HFF-Myc (cell line): ENCODE measurements around the gene C2orf92.
"Not testable (repeated sequence)": the region's sequence is repeated elsewhere in the genome, so short reads cannot be mapped to it uniquely, and the experiment has no call there.

Source experiments
- DNase-seq: peaks from one replicate; pipeline ENCODE4 v3.0.0-alpha.2; 2011; ENCODE audit warnings: low read depth; ENCODE audit errors: extremely low read depth
- H3K4me3 ChIP-seq: replicated peaks from 2 replicates; pipeline ENCODE4 v1.5.1; 2011; ENCODE audit warnings: low read depth, mild to moderate bottlenecking, control low read depth, low read length
- CTCF ChIP-seq: IDR thresholded peaks from 2 replicates; pipeline ENCODE4 v1.5.1; 2012; ENCODE audit warnings: mild to moderate bottlenecking, low read depth, low read length, control low read depth; ENCODE audit errors: missing control alignments

Gene C2orf92

GRCh38 chr2:97671526-97671925 is 2.0 kb downstream of the C2orf92 start:
- DNase-seq, result no peak
- no peak overlapping the region for H3K4me3 ChIP-seq
- no peak for TF ChIP-seq CTCF

- not testable (repeated sequence) for H3K4me3 ChIP-seq, DNase-seq
Observed at GRCh38 chr2:97672606-97673140, 3.2 kb downstream of the C2orf92 start.

GRCh38 chr2:97673182-97673914 is 3.8 kb downstream of the C2orf92 start:
- no peak for DNase-seq
- TF ChIP-seq CTCF, result no peak
- no peak overlapping the region for H3K4me3 ChIP-seq

DNA sequence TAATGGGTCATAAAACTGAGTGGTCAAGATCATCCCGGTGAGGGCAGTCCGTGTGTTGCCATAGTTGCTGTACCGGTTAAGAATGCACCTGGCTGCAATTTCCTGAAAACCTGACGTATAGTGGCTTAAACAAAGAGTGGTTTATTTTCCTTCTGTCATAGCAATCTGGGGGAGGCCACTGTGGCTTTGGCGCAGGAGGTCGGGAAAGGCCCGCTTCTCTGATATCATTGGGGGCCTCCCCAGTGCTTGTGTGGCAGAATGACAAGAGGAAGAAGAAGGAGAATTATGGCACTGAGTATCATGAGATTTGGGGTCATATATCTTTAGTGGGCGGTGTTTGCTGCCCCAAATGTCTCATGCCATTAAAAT is 4.4 kb downstream of the C2orf92 start:
- TF ChIP-seq CTCF, result no peak
- H3K4me3 ChIP-seq, result no peak overlapping the region
- no peak for DNase-seq

DNA sequence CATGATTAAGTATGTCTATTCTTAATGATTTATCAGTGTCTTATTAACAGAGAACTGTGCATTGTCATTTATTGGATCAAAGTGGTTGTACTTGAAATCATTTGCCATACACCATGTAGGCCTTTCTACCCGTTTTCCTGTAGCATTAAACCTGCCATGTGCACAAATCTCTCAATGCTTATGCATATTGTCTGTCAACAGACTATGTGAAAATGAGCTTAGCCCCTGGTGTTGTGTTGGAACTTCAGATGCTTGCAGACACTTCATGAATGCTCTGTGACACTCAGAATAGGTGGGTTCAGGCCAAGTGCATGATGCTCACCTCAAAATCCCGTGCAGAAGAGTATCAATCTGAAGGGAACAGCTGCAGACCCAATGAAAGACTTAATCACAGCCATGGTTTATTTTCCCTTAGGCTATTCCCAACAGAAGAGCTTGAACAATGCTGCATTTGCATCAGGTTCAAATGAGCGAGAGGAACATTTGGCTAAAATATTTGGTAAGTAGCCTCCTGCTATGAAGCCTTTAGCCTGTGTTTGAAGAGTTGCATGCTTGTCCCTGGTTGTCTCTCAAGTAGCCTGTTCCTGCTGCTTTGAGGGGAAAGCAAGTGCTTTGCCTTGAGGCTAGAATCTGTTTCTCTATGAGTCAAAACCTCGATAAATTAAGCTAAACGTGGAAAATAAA is 6.1 kb downstream of the C2orf92 start:
- DNase-seq, result no peak
- no peak overlapping the region for H3K4me3 ChIP-seq
- TF ChIP-seq CTCF, result no peak

DNA sequence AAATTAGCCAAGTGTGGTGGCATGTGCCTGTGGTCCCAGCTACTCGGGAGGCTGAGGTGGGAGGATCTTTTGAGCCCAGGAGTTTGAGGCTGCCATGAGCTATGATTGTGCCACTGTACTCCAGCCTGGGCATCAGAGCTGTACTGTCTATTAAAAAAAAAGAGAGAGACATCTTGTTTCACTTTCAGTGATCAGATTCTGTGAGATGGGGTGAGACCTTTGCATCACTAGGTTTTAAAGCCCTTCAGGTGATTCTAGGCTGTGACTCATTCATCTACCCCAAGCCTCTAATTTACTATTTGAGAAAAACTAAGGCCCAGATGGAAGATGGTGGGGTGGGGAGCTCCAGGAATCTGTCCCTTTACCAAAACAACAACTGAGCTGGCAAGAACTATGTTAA is 7.1 kb downstream of the C2orf92 start:
- no peak overlapping the region for H3K4me3 ChIP-seq
- no peak for DNase-seq
- TF ChIP-seq CTCF, result no peak

DNA sequence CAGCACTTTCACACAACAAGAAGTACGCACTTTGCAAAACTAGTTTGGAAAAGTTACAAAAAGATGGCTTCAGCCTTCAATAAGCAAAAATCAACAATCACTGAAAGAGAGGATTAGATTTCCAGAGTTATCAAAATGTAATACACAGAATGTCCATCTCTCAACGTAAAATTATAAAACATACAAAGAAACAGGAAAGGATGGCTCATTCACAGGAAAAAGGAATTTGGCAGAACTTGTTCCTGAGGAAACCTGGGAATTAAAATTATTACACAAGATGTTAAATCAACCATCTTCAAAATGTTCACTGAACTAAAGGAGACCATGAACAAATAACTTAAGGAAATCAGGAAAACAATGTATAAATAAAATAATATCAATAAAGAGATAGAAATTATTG is 8.0 kb downstream of the C2orf92 start:
- TF ChIP-seq CTCF, result no peak
- no peak for DNase-seq

More for the DNA sequence above, 8.0 kb downstream of the C2orf92 start:
- no peak overlapping the region for H3K4me3 ChIP-seq
